IMR-90 (cell line): ENCODE results near the gene PPARD. TPM values are rescaled to one million over a fixed set of nuclear protein-coding genes. Genes with fewer than 3 reads are reported as not detected.
"Not testable (repeated sequence)": the region's sequence is repeated elsewhere in the genome, so short reads cannot be mapped to it uniquely, and the experiment has no call there.

ENCODE experiments used
- ATAC-seq: fragments of 200-7000 bp; cut with Tn5 transposase; 2 replicates; pipeline ENCODE4 v1.9.1; 2020; ENCODE audit warnings: low read depth, mild to moderate bottlenecking, moderate library complexity
- BruUV-seq: library from RNA; stranded (reverse); fragments of 400-500 nt; replicated peaks from 2 replicates; lab custom pipeline; 2021; lab: Mats Ljungman, UMichigan
- CTCF ChIA-PET: fragments of 300-600 bp; formaldehyde crosslinking; extraction: SDS; loops from one replicate; lab custom pipeline; 2021; ENCODE audit warnings: antibody characterized with exemption; lab: Yijun Ruan, JAX
- POLR2A ChIA-PET: fragments of 300-600 bp; sonication (Branson Sonifier 250); formaldehyde crosslinking; loops from one replicate; lab custom pipeline; 2022; ENCODE audit warnings: antibody characterized with exemption; ENCODE audit not compliant: unreplicated experiment; lab: Charles Lee
- DNase-seq: peaks from one replicate; pipeline ENCODE4 v3.0.0; 2013
- H2AFZ ChIP-seq: replicated peaks from 2 replicates; pipeline ENCODE3; 2013; ENCODE audit warnings: low read length, mild to moderate bottlenecking; ENCODE audit not compliant: poor library complexity
- H2AK5ac ChIP-seq: 2 replicates; pipeline ENCODE4 v1.6.1; 2013; ENCODE audit warnings: low read depth, low read length, inconsistent platforms
- H2AK9ac ChIP-seq: replicated peaks from 2 replicates; pipeline ENCODE3; 2013; ENCODE audit warnings: mild to moderate bottlenecking, low read depth, low read length, moderate library complexity; ENCODE audit not compliant: poor library complexity
- H2BK120ac ChIP-seq: 2 replicates; pipeline ENCODE4 v1.6.1; 2013; ENCODE audit warnings: low read depth, low read length, inconsistent platforms
- H2BK15ac ChIP-seq: 3 replicates; pipeline ENCODE4 v1.6.1; 2013; ENCODE audit warnings: low read depth, low read length, inconsistent platforms
- H2BK20ac ChIP-seq: 2 replicates; pipeline ENCODE4 v1.6.1; 2013; ENCODE audit warnings: low read depth, mild to moderate bottlenecking, inconsistent platforms, low read length, moderate library complexity
- H2BK5ac ChIP-seq: 2 replicates; pipeline ENCODE4 v1.6.1; 2013; ENCODE audit warnings: mild to moderate bottlenecking, low read depth, low read length, inconsistent platforms; ENCODE audit not compliant: poor library complexity, severe bottlenecking
- H3K14ac ChIP-seq: replicated peaks from 2 replicates; pipeline ENCODE4 v1.6.1; 2013; ENCODE audit warnings: low read depth, low read length, inconsistent platforms
- H3K18ac ChIP-seq: 2 replicates; pipeline ENCODE4 v1.6.1; 2013; ENCODE audit warnings: low read depth, low read length, control low read depth
- H3K23ac ChIP-seq: 2 replicates; pipeline ENCODE4 v1.6.1; 2013; ENCODE audit warnings: low read depth, low read length, inconsistent platforms
- H3K27ac ChIP-seq: 2 replicates; pipeline ENCODE4 v1.5.1; 2013; ENCODE audit warnings: mild to moderate bottlenecking, control low read depth, low read length; ENCODE audit not compliant: insufficient read depth
- H3K27me3 ChIP-seq: 2 replicates; pipeline ENCODE4 v1.6.1; 2013; ENCODE audit warnings: low read length; ENCODE audit not compliant: control insufficient read depth, insufficient read depth
- H3K36me3 ChIP-seq: 2 replicates; pipeline ENCODE4 v1.6.1; 2013; ENCODE audit warnings: low read length, mixed read lengths; ENCODE audit not compliant: control insufficient read depth, insufficient read depth
- H3K4ac ChIP-seq: 2 replicates; pipeline ENCODE4 v1.6.1; 2013; ENCODE audit warnings: low read depth, low read length, inconsistent platforms
- H3K4me1 ChIP-seq: 2 replicates; pipeline ENCODE4 v1.6.1; 2013; ENCODE audit warnings: low read length, mixed read lengths; ENCODE audit not compliant: control insufficient read depth, insufficient read depth
- H3K4me2 ChIP-seq: 2 replicates; pipeline ENCODE4 v1.6.1; 2013; ENCODE audit warnings: low read depth, mild to moderate bottlenecking, control low read depth, low read length, moderate library complexity
- H3K4me3 ChIP-seq: 2 replicates; pipeline ENCODE4 v1.5.1; 2013; ENCODE audit warnings: low read depth, mild to moderate bottlenecking, control low read depth, low read length, moderate library complexity; ENCODE audit not compliant: insufficient read depth
- H3K56ac ChIP-seq: 2 replicates; pipeline ENCODE4 v1.6.1; 2013; ENCODE audit warnings: low read length, inconsistent platforms; ENCODE audit not compliant: insufficient read depth; ENCODE audit errors: extremely low read depth
- H3K79me1 ChIP-seq, 2 experiments: 2 replicates each; pipeline ENCODE4 v1.6.1; 2013; ENCODE audit warnings: low read length in 2 of 2, inconsistent platforms in 1 of 2, low read depth in 1 of 2
- H3K9ac ChIP-seq: 2 replicates; pipeline ENCODE4 v1.6.1; 2013; ENCODE audit warnings: low read depth, low read length, control low read depth
- H3K9me1 ChIP-seq: 2 replicates; pipeline ENCODE4 v1.6.1; 2013; ENCODE audit warnings: low read length, inconsistent platforms; ENCODE audit not compliant: insufficient read depth
- H3K9me3 ChIP-seq: 2 replicates; pipeline ENCODE4 v1.6.1; 2013; ENCODE audit warnings: low read length; ENCODE audit not compliant: control insufficient read depth, insufficient read depth
- H4K20me1 ChIP-seq: 2 replicates; pipeline ENCODE4 v1.6.1; 2013; ENCODE audit warnings: low read length, inconsistent platforms; ENCODE audit not compliant: insufficient read depth
- H4K5ac ChIP-seq: 2 replicates; pipeline ENCODE4 v1.6.1; 2013; ENCODE audit warnings: mild to moderate bottlenecking, low read depth, low read length, control low read depth
- H4K8ac ChIP-seq, 2 experiments: 2 replicates each; pipeline ENCODE4 v1.6.1; 2013; ENCODE audit warnings: low read depth in 2 of 2, low read length in 2 of 2, control low read depth in 1 of 2, inconsistent platforms in 1 of 2
- H4K91ac ChIP-seq: 2 replicates; pipeline ENCODE4 v1.6.1; 2013; ENCODE audit warnings: low read depth, low read length, inconsistent platforms; ENCODE audit not compliant: insufficient read depth
- POLR2A ChIP-seq: IDR thresholded peaks from 2 replicates; pipeline ENCODE4 v1.6.1; 2012; ENCODE audit warnings: mild to moderate bottlenecking, low read depth, low read length
- RAD21 ChIP-seq: IDR thresholded peaks from 2 replicates; pipeline ENCODE4 v1.6.1; 2012; ENCODE audit warnings: low read length, improper control_type of control experiment
- RCOR1 ChIP-seq: IDR thresholded peaks from 2 replicates; pipeline ENCODE4 v1.6.1; 2012; ENCODE audit warnings: mild to moderate bottlenecking, low read length, improper control_type of control experiment; ENCODE audit not compliant: insufficient replicate concordance
- WGBS, 2 experiments: methylation state at CpG; one replicate each; pipeline versions ENCODE4 v1.1.5 to v1.1.7; 2013; ENCODE audit warnings: missing lambda C conversion rate in 2 of 2; ENCODE audit not compliant: insufficient read length in 1 of 2; ENCODE audit errors: extremely low coverage in 2 of 2; 5-methylcytosine and 5-hydroxymethylcytosine counted together
- dilution Hi-C: fragments of 300-500 bp; cut with HindIII; formaldehyde crosslinking; loops from one replicate; pipeline ENCODE4 v1.14.3; 2018; ENCODE audit warnings: low sequenced_read_pairs; ENCODE audit not compliant: unreplicated experiment
- in situ Hi-C: fragments of 300-500 bp; cut with MboI; formaldehyde crosslinking; loops from 3 replicates; pipeline ENCODE4 v1.14.3; 2019; ENCODE audit warnings: low sequenced_read_pairs, inconsistent platforms, mixed read lengths
- intact Hi-C: fragments of 100-400 bp; cut with micrococcal nuclease; formaldehyde crosslinking; loops from 2 replicates; pipeline ENCODE4 v1.10.0; 2022
- polyA plus RNA-seq, 3 experiments: library from polyadenylated mRNA; depleted of rRNA; stranded (reverse); fragments of >200 nt; gene quantifications; 2 replicates each; pipeline ENCODE4 v1.2.3, GENCODE V29; 2012; ENCODE audit warnings: low replicate concordance in 1 of 3
- total RNA-seq: library from RNA; depleted of rRNA; stranded (reverse); fragments of >200 nt; gene quantifications from 2 replicates; pipeline ENCODE4 v1.2.3, GENCODE V29; 2012

Gene PPARD
- total and polyA plus RNA-seq, 2 of the 4 experiments (the other 2 are of a cell fraction): 10.4 to 69.0 TPM

DNA sequence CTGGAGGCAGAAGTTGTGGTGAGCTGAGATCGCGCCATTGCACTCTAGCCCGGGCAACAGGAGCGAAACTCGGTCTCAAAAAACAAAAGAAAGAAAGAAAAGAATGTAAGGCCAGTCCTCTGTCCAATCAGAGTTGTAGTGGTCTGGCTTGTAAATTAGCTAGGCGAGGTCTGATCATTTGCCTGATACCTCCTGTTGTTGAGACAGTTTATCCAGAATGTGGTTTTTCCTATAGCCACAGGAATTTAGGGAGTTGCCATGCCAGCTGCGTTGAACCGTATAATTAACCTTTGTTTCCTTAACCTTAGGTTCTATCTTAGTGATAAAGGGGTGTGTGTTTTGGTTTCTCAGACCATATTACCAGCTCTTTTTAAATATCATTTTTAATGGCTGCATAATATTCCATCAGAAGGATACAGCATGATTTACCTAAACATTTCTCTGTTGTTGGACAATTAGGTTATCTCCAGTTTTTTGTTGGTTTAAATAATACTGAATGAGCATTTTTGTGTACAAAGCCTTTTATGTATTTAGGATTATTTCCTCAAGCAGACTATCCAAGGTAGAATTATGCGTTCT lies 11.7 kb upstream of the PPARD start:
- 90% methylated on average over 6 of the region's 9 CpGs; no CpG with 5 or more reads in 1 of the 2 experiments for WGBS, 2 experiments
- Histone ChIP-seq H3K4ac (no peak overlapping the region), H3K4me2 (no peak overlapping the region), H4K8ac (no peak overlapping the region), H2BK5ac (no peak overlapping the region), H3K14ac (no peak overlapping the region), H3K4me3 (no peak overlapping the region), H2BK120ac (no peak overlapping the region), H3K56ac (no peak overlapping the region), H2AK9ac (no peak overlapping the region), H3K9me3 (no peaks in the 10 kb centered on the region), H4K91ac (no peak overlapping the region), H3K79me1 (no peaks in the 10 kb centered on the region), H2BK20ac (no peak overlapping the region), H3K9ac (no peak overlapping the region), H3K36me3 (no peaks in the 10 kb centered on the region), H3K4me1 (no peaks in the 10 kb centered on the region), H2AFZ (no peak overlapping the region), H4K20me1 (no peaks in the 10 kb centered on the region), H3K9me1 (no peaks in the 10 kb centered on the region), H4K5ac (no peak overlapping the region), H3K23ac (no peak overlapping the region), H2AK5ac (no peak overlapping the region), H3K18ac (no peak overlapping the region), H3K27me3 (no peaks in the 10 kb centered on the region; the same call in none of the 2 replicates), H2BK15ac (no peak overlapping the region), H3K27ac (no peak overlapping the region)
- CTCF ChIA-PET: no interaction called here
- DNase-seq (no peak), ATAC-seq (no peak)
- dilution Hi-C loops (no loop called here), intact Hi-C loops (no loop called here), in situ Hi-C loops (no loop called here)
- no TSS peak for BruUV-seq
- TF ChIP-seq POLR2A: no peak
- no peak for TF ChIP-seq RCOR1
- no peak for TF ChIP-seq RAD21
- POLR2A ChIA-PET: no interaction called here

- POLR2A ChIA-PET, H2BK20ac ChIP-seq, H3K9me3 ChIP-seq, H3K36me3 ChIP-seq, H3K9ac ChIP-seq, H2BK5ac ChIP-seq, H2BK120ac ChIP-seq, CTCF ChIA-PET, H3K9me1 ChIP-seq, H3K23ac ChIP-seq, DNase-seq, dilution Hi-C loops, BruUV-seq, H2AK5ac ChIP-seq, H3K79me1 ChIP-seq, H4K8ac ChIP-seq, H4K91ac ChIP-seq, H3K56ac ChIP-seq, H4K20me1 ChIP-seq, intact Hi-C loops, H3K14ac ChIP-seq, H3K4me3 ChIP-seq, H3K27me3 ChIP-seq, H2AFZ ChIP-seq, H3K18ac ChIP-seq, in situ Hi-C loops, H3K4ac ChIP-seq, H3K4me1 ChIP-seq, H2AK9ac ChIP-seq, H2BK15ac ChIP-seq, H3K4me2 ChIP-seq, H3K27ac ChIP-seq, H4K5ac ChIP-seq, ATAC-seq: not testable (repeated sequence)
- WGBS, 2 experiments: 85% methylated on average over 4 of the region's 9 CpGs; no CpG with 5 or more reads in 1 of the 2 experiments
Observed at GRCh38 chr6:35332074-35332887, 10.1 kb upstream of the PPARD start.
